GM12892 (cell line): Measurements from ENCODE around the gene SPON1.

Experiments
- POLR2A ChIP-seq: IDR thresholded peaks from 2 replicates; pipeline ENCODE4 v1.6.1; 2011; ENCODE audit warnings: low read depth, low read length, control low read depth
- POLR2AphosphoS5 ChIP-seq: IDR thresholded peaks from 2 replicates; pipeline ENCODE4 v1.6.1; 2011; ENCODE audit warnings: low read depth, low read length, control low read depth

GRCh38 chr11:14181121-14181520 is 218.6 kb downstream of the SPON1 start:
- TF ChIP-seq POLR2AphosphoS5 (no peak), POLR2A (no peak)
